ENCODE measurements around the gene MLANA.

The MLANA gene

DNA sequence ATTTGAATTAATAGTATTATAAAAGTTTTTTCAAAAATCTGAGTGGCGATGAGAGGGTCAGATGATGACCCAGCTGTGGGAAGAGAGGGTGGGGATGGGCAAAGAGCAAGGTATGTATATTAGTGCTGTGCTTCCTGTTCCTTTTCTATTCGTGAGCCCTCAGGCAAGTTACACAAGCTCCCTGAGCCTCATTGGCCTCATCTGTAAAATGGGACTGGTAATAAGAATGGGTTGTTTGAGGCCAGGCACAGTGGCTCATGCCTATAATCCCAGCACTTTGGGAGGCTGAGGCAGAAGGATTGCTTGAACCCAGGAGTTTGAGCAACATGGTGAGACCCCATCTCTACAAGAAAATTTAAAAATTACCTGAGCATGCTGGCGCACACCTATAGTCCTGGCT is 24.0 kb upstream of the MLANA start:
- TF ChIP-seq PAX5 (IDR thresholded peaks at IDR 0.05; ENCODE audit: insufficient read depth, low read length, severe bottlenecking) (no peak), SPI1 (IDR thresholded peaks at IDR 0.05; ENCODE audit: low read depth, low read length) (no peak)
- no peak for FAIRE-seq
- DNase-seq (ENCODE audit: insufficient read length, low spot score): no peak

DNA sequence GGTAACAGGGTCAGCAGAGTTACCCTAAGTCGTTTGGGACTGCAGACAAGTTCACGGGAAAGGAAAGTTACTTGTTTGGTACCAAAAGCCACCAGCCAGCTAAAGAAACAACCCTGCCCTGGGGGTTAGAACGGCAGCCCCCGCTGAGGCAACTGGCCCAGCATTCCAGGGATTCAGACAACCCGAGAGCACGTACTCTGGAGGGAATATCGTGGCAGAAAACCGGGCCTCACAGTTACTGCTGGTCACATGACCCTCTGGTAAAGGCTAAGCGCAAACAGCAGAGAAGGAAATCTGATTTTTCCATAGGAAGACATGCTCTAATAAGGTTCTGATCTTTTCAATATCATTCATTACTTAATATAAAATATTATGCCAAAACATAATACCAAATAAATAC is 22.5 kb upstream of the MLANA start:
- FAIRE-seq (no peak), DNase-seq (ENCODE audit: insufficient read length, low spot score) (no peak)
- TF ChIP-seq POU2F2 (IDR thresholded peaks at IDR 0.05; ENCODE audit: low read depth, low read length) (no peak), PAX5 (IDR thresholded peaks at IDR 0.05; ENCODE audit: insufficient read depth, low read length, severe bottlenecking) (no peak), TAF1 (IDR thresholded peaks at IDR 0.05; ENCODE audit: low read depth, low read length) (no peak), POLR2AphosphoS5 (IDR thresholded peaks at IDR 0.05; ENCODE audit: low read depth, low read length) (no peak), SPI1 (IDR thresholded peaks at IDR 0.05; ENCODE audit: low read depth, low read length) (no peak), POLR2A (IDR thresholded peaks at IDR 0.05; ENCODE audit: low read depth, low read length) (no peak)

DNA sequence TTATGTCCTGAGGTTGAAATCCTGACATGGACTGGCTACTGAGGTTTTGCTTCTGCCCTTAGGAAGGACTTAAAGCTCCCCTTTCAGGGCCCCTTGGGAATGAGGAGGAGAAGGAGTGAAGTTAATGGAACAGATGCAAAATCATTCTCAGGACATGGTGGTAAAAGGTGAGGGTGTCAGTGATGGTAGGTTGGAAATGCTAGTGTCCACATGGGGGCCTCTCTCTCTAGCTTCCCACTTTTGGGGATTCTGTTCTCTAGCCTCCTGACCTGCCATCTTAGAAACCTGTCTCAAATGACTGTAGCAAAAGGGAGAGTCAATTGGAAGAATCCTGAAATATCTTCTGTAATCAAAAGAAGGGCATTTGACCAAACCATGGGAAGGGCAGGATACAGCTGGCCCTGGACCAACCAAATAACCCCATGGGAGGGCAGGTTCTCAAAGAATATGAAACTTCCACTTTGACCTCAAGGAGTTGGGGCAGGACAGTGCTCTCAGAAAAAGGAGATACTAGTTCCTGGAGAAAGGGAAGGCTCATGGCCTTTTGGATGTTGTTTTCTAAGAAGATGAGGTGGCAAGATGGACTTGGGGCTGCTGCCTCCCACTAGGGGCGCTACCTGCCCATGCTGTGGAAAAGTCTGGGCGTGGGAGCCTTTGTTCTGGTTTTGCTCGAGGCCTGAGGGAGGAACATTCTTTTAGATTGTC is 21.2 kb upstream of the MLANA start:
- TF ChIP-seq TAF1 (IDR thresholded peaks at IDR 0.05; ENCODE audit: low read depth, low read length): no peak
- TF ChIP-seq PAX5 (IDR thresholded peaks at IDR 0.05; ENCODE audit: insufficient read depth, low read length, severe bottlenecking): no peak
- no peak for TF ChIP-seq POU2F2 (IDR thresholded peaks at IDR 0.05; ENCODE audit: low read depth, low read length)
- no peak for TF ChIP-seq SPI1 (IDR thresholded peaks at IDR 0.05; ENCODE audit: low read depth, low read length)
- no peak for TF ChIP-seq POLR2A (IDR thresholded peaks at IDR 0.05; ENCODE audit: low read depth, low read length)
- no peak for TF ChIP-seq POLR2AphosphoS5 (IDR thresholded peaks at IDR 0.05; ENCODE audit: low read depth, low read length)
- no peak for FAIRE-seq
- peak; percentile 27 for DNase-seq (ENCODE audit: insufficient read length, low spot score)

DNA sequence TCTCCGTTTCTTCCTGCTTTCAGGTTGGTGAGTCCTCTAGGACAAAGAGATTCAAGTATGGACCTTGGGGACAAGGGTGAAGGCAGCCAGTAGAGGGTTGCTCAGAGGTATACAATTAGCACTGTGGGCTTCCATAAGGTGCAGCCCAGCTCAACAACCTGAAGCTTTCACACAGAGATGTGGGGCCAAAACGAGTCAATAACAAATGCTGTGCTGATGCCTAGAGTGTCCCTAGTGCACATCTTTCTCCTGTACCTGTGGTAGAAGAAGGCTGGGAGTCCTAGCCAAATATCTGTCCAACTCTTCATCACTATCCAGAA is 20.7 kb upstream of the MLANA start:
- DNase-seq (ENCODE audit: insufficient read length, low spot score): no peak
- FAIRE-seq: no peak
- no peak for TF ChIP-seq POLR2A (IDR thresholded peaks at IDR 0.05; ENCODE audit: low read depth, low read length)
- no peak for TF ChIP-seq POLR2AphosphoS5 (IDR thresholded peaks at IDR 0.05; ENCODE audit: low read depth, low read length)
- TF ChIP-seq SPI1 (IDR thresholded peaks at IDR 0.05; ENCODE audit: low read depth, low read length): no peak
- no peak for TF ChIP-seq POU2F2 (IDR thresholded peaks at IDR 0.05; ENCODE audit: low read depth, low read length)
- TF ChIP-seq TAF1 (IDR thresholded peaks at IDR 0.05; ENCODE audit: low read depth, low read length): no peak

DNA sequence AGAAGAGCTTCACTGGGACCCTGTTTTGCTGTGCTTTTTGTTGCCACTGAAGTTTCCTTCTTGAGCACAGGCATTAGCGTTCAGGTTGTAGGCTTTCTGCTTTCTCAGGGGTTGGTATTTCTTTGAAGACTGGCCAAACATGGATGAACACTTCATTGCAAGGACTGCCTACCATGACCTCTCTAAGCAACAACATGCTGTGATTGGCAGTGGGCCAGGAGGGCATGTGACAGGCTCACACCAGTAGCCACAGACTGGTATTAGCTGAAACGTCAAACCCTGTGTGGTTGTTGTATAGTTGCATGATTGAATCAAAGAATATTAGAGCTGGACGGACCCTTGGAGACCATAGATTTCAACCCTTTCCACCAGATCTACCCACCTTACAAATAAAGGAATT is 20.0 kb upstream of the MLANA start:
- FAIRE-seq (peak; percentile 43), DNase-seq (ENCODE audit: insufficient read length, low spot score) (no peak)
- TF ChIP-seq POLR2AphosphoS5 (IDR thresholded peaks at IDR 0.05; ENCODE audit: low read depth, low read length) (no peak), SPI1 (IDR thresholded peaks at IDR 0.05; ENCODE audit: low read depth, low read length) (no peak), TAF1 (IDR thresholded peaks at IDR 0.05; ENCODE audit: low read depth, low read length) (no peak)

DNA sequence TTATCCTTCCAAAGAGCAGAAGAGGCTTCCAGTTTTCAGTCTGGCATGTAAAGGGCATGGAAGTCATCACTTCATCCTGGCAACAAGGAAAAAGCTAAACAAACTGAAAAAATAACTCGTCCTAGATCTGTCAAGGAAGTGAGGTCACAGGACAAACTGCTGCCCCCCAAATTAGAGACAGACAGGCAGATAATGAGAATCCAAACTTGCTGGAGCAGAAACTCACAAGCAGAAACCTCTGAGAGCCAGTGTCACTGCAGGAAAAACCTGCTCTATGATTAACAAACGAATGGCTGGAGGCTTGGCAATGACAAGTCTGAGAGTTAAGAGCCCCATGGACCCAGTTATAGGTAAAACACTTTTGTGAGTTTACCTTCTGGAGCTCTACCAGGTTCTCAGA is 18.9 kb upstream of the MLANA start:
- FAIRE-seq (no peak), DNase-seq (ENCODE audit: insufficient read length, low spot score) (no peak)
- TF ChIP-seq POLR2AphosphoS5 (IDR thresholded peaks at IDR 0.05; ENCODE audit: low read depth, low read length): no peak
- no peak for TF ChIP-seq SPI1 (IDR thresholded peaks at IDR 0.05; ENCODE audit: low read depth, low read length)
- no peak for TF ChIP-seq POU2F2 (IDR thresholded peaks at IDR 0.05; ENCODE audit: low read depth, low read length)
- no peak for TF ChIP-seq PAX5 (IDR thresholded peaks at IDR 0.05; ENCODE audit: insufficient read depth, low read length, severe bottlenecking)

DNA sequence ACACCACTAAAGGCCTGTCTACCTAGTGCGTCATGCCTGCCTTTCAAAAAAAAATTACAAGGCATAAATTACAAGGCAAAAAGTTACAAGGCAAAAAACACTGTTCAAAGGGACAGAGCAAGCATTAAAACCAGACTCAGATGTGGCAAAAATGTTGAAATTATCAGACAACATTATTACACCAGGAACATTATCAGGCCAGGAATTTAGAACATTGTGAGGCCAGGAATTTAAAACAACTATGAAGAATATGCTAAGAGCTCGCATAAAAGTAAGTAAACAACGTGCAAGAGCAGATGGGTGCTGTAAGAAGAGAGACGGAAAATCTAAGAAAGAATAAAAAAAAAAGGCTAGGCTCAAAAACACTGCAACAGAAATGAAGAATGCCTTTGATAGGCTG is 18.2 kb upstream of the MLANA start:
- no peak for TF ChIP-seq POLR2AphosphoS5 (IDR thresholded peaks at IDR 0.05; ENCODE audit: low read depth, low read length)
- no peak for DNase-seq (ENCODE audit: insufficient read length, low spot score)
- FAIRE-seq: no peak

DNA sequence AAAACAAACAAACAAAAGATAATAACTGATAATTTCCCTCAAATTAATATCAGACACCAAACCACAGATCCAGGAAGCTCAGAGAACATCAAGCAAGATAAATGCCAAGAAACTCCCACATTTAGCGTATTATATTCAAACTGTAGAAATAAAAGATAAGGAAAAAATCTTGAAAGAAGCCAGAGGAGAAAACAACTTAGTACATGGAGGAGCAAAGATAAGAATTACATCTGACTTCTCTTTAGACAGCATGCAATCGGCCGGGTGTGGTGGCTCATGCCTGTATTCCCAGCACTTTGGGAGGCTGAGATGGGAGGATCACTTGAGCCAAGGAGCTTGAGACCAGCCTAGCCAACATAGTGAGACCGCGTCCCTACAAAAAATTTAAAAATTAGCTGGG is 17.2 kb upstream of the MLANA start:
- FAIRE-seq: no peak
- no peak for DNase-seq (ENCODE audit: insufficient read length, low spot score)
- TF ChIP-seq POLR2A (IDR thresholded peaks at IDR 0.05; ENCODE audit: low read depth, low read length) (no peak), SPI1 (IDR thresholded peaks at IDR 0.05; ENCODE audit: low read depth, low read length) (no peak), PAX5 (IDR thresholded peaks at IDR 0.05; ENCODE audit: insufficient read depth, low read length, severe bottlenecking) (no peak), POU2F2 (IDR thresholded peaks at IDR 0.05; ENCODE audit: low read depth, low read length) (no peak), POLR2AphosphoS5 (IDR thresholded peaks at IDR 0.05; ENCODE audit: low read depth, low read length) (no peak), TAF1 (IDR thresholded peaks at IDR 0.05; ENCODE audit: low read depth, low read length) (no peak)

DNA sequence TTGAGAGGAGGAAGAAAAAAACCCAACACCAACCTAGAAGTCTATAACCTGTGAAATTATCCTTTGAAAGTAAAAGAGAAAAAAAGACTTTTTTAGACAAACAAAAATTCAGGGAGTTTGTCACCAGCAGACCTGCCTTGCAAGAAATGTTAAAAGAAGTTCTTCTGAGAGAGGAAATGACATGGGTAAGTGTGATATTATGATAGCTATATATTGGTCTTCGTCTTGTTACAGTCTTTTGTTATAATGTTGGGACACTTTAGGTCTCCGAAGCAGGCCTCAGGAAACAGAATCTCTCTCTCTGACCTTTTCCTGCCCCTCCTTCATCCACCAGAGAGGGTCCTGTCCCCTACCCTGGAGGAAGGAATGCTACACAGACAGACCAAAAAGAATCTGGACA is 16.6 kb upstream of the MLANA start:
- FAIRE-seq: no peak

DNA sequence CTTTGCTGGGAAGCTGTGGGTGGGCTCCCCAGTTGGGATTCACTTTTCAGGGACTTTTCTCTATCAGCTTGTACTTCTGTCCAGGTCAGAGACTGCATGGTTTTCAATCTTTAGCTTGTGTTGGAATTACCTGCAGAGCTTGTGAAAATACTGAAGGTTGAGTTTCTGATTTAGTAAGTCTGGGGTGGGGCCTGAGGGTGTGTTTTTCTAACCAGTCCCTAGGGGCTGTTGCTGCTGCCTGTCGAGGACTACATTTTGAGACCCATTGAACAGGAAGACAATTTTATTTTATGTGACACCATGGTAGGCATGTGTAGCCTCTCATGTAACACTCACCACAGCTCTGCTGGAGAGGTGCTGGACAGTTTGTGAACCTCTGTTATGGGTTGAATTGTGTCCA is 14.7 kb upstream of the MLANA start:
- peak; percentile 51 for FAIRE-seq

More for the DNA sequence above, 16.6 kb upstream of the MLANA start:
- TF ChIP-seq POLR2AphosphoS5 (IDR thresholded peaks at IDR 0.05; ENCODE audit: low read depth, low read length) (no peak), PAX5 (IDR thresholded peaks at IDR 0.05; ENCODE audit: insufficient read depth, low read length, severe bottlenecking) (no peak), POU2F2 (IDR thresholded peaks at IDR 0.05; ENCODE audit: low read depth, low read length) (no peak), POLR2A (IDR thresholded peaks at IDR 0.05; ENCODE audit: low read depth, low read length) (no peak), TAF1 (IDR thresholded peaks at IDR 0.05; ENCODE audit: low read depth, low read length) (no peak), SPI1 (IDR thresholded peaks at IDR 0.05; ENCODE audit: low read depth, low read length) (no peak)
- no peak for DNase-seq (ENCODE audit: insufficient read length, low spot score)

DNA sequence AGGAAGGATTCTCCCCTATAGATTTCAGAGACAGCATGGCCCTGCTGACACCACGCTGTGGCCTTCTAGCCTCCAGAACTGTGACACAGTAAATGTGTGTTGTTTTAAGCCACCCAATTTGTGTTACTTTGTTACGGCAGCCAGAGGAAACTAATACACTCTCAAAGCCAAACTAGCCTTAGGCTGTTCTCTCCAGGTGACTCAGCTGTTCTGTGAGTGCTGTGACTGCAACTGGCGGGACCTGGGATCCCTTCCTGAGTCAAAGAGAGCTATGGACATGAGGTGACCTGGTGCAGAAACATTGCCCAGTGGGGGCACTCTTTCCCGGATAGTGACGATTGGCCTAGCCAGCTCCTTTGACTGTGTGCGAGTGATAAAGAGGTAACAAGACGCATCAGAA is 14.0 kb upstream of the MLANA start:
- TF ChIP-seq POLR2A (IDR thresholded peaks at IDR 0.05; ENCODE audit: low read depth, low read length): no peak
- TF ChIP-seq POLR2AphosphoS5 (IDR thresholded peaks at IDR 0.05; ENCODE audit: low read depth, low read length): no peak
- TF ChIP-seq PAX5 (IDR thresholded peaks at IDR 0.05; ENCODE audit: insufficient read depth, low read length, severe bottlenecking): no peak
- no peak for TF ChIP-seq TAF1 (IDR thresholded peaks at IDR 0.05; ENCODE audit: low read depth, low read length)
- TF ChIP-seq SPI1 (IDR thresholded peaks at IDR 0.05; ENCODE audit: low read depth, low read length): no peak
- TF ChIP-seq POU2F2 (IDR thresholded peaks at IDR 0.05; ENCODE audit: low read depth, low read length): no peak
- FAIRE-seq (peak; percentile 66), DNase-seq (ENCODE audit: insufficient read length, low spot score) (no peak)

More for the DNA sequence above, 14.7 kb upstream of the MLANA start:
- no peak for TF ChIP-seq TAF1 (IDR thresholded peaks at IDR 0.05; ENCODE audit: low read depth, low read length)
- DNase-seq (ENCODE audit: insufficient read length, low spot score): no peak

All from GM12891 (cell line).